Sigmoid colon (tissue), 3 donors: ENCODE measurements around the gene DAGLB.

ENCODE experiments used
- CTCF ChIP-seq, 4 experiments: fragments of 450-650 bp in 3 of 4; fragments of 200-600 bp in 1 of 4; IDR thresholded peaks; one replicate each; pipeline ENCODE4 v1.5.1; 2016 to 2019; ENCODE audit warnings: antibody characterized with exemption in 4 of 4, mild to moderate bottlenecking in 3 of 4, moderate library complexity in 2 of 4
- POLR2A ChIP-seq, 2 donors: fragments of 450-650 bp; IDR thresholded peaks; one replicate each; pipeline ENCODE4 v1.6.1; 2016; ENCODE audit warnings: antibody characterized with exemption in 2 of 2, mild to moderate bottlenecking in 2 of 2, moderate library complexity in 2 of 2

GRCh38 chr7:6360841-6361240, 86.9 kb downstream of the DAGLB start:
- no peak for TF ChIP-seq CTCF (IDR thresholded peaks at IDR 0.05)
- TF ChIP-seq POLR2A (IDR thresholded peaks at IDR 0.05): no peak
